HFF-Myc (cell line): ENCODE results near the gene RNF183.

Source experiments
- DNase-seq: peaks from one replicate; pipeline ENCODE4 v3.0.0-alpha.2; 2011; ENCODE audit warnings: low read depth; ENCODE audit errors: extremely low read depth
- H3K4me3 ChIP-seq: replicated peaks from 2 replicates; pipeline ENCODE4 v1.5.1; 2011; ENCODE audit warnings: low read depth, mild to moderate bottlenecking, control low read depth, low read length
- TF ChIP-seq, protein P1 (sequence below): IDR thresholded peaks from 2 replicates; pipeline ENCODE4 v1.5.1; 2012; ENCODE audit warnings: mild to moderate bottlenecking, low read depth, low read length, control low read depth; ENCODE audit errors: missing control alignments

The RNF183 gene

DNA sequence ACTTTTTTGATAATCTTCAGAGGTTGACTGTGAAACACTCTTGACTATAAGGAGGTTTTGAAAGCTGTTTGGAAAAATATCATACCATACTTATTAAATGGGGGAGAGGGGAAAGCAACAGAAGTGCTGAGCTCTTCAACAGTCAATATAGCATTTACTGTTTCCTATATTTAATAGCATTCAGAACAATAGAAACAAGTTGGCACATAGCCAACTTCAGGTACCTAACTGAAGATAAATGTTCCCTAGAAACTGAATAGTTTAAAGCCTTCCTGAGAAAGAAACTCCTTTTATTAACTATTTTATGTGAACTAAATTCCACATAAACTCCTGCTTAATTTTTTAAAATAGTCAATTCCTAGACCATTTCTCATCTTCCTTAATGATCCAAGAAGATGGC lies 55.5 kb downstream of the RNF183 start:
- no peak for DNase-seq
- TF ChIP-seq, protein P1, sequence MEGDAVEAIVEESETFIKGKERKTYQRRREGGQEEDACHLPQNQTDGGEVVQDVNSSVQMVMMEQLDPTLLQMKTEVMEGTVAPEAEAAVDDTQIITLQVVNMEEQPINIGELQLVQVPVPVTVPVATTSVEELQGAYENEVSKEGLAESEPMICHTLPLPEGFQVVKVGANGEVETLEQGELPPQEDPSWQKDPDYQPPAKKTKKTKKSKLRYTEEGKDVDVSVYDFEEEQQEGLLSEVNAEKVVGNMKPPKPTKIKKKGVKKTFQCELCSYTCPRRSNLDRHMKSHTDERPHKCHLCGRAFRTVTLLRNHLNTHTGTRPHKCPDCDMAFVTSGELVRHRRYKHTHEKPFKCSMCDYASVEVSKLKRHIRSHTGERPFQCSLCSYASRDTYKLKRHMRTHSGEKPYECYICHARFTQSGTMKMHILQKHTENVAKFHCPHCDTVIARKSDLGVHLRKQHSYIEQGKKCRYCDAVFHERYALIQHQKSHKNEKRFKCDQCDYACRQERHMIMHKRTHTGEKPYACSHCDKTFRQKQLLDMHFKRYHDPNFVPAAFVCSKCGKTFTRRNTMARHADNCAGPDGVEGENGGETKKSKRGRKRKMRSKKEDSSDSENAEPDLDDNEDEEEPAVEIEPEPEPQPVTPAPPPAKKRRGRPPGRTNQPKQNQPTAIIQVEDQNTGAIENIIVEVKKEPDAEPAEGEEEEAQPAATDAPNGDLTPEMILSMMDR: no peak

More for the DNA sequence above, 55.5 kb downstream of the RNF183 start:
- H3K4me3 ChIP-seq: no peak overlapping the region
